KOPT-K1 (cell line): ENCODE measurements around the gene SYPL2.

Experiments
- H3K27ac ChIP-seq: fragments of 200-600 bp; sonication (generic); 2 replicates; pipeline ENCODE4 v1.5.1; 2016; ENCODE audit warnings: antibody characterized with exemption, mild to moderate bottlenecking, low read depth, low read length; ENCODE audit not compliant: poor library complexity, severe bottlenecking
- H3K36me3 ChIP-seq: fragments of 200-600 bp; sonication (generic); 2 replicates; pipeline ENCODE4 v1.5.1; 2017; ENCODE audit warnings: antibody characterized with exemption, mild to moderate bottlenecking, low read length, moderate library complexity; ENCODE audit not compliant: insufficient read depth
- H3K9me3 ChIP-seq: fragments of 200-600 bp; sonication (generic); 2 replicates; pipeline ENCODE4 v1.5.1; 2017; ENCODE audit warnings: antibody characterized with exemption, low read length, mild to moderate bottlenecking; ENCODE audit not compliant: insufficient read depth, poor library complexity, severe bottlenecking

Gene SYPL2

GRCh38 chr1:109531380-109531779 lies 65.0 kb downstream of the SYPL2 start:
- H3K27ac ChIP-seq: peak overlapping the region; percentile 30
- H3K9me3 ChIP-seq: no peaks in the 10 kb centered on the region
- H3K36me3 ChIP-seq: no peaks in the 10 kb centered on the region
